GM21619 (cell line): ENCODE results near the gene COL4A6.

Experiments
- ATAC-seq: cut with Tn5 transposase; IDR thresholded peaks from one replicate; pipeline ENCODE4 v1.9.1; 2021; ENCODE audit not compliant: unreplicated experiment

Gene COL4A6

DNA sequence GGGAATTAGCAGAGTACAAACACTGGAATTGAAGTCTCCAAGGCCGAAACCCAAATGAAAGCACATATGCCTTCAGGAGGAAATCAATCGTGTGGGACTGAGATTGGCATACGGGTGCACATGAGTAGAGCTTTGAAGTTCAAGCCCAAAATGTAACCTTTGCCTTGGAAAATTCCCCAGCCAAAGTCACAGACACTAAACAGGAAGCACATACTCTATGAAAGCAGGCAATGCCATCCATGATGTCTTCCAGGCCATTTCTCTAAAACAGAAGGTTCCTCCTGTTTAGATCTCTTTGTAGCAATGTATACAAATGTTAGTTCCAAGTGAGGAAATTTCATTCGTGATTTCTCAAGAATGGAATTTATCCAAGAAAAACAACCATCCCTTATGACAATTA, 162.5 kb downstream of the COL4A6 start:
- ATAC-seq: no peak

DNA sequence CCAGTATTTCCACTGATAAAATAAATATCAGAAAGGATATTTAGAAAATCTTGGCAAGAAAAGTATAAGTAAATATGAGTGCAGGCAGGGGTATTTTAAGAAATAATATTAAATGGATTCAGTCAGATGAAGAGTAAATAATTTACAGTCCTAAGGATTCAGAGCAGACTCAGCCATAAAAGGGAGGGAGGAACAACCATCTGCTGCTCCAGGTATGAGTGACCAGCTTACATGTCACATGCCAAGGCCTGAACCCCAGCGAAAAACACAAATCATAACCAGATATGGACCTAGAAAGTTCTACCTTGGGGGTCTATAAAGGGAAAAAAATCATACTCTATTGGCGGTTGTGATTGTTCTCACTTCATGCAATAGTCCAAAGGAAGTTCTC, 166.8 kb downstream of the COL4A6 start:
- no peak for ATAC-seq

DNA sequence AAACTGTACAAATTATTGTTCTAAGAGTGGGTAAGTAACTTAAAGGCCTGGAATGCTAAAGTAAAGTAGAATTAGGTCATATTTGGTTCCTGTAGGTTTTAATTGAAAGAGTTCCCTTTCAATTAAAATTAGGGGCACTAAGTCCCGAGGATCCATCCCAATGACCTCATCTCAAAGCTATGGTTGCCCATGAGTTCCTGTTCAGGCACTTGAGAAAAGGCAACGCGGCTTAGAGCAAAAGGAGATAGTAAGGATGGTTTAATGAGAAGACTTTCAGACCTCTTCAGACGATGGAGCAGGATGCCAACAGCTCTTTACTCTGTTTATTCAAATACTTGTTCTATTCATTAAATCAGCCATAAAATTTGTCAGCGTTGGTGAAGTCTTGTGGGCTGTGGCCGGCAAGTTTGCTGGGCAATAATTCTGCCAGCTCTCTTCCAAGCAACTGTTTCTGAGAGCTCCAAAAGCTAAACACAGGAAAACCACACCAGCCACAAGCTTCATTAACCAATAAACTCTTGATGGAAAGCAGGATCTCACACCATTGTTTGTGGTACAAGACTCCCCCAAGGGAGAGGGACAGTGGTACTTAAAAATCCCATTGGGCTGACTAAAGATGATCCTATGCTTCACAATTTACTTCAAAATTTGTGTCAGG, 167.4 kb downstream of the COL4A6 start:
- ATAC-seq: no peak

DNA sequence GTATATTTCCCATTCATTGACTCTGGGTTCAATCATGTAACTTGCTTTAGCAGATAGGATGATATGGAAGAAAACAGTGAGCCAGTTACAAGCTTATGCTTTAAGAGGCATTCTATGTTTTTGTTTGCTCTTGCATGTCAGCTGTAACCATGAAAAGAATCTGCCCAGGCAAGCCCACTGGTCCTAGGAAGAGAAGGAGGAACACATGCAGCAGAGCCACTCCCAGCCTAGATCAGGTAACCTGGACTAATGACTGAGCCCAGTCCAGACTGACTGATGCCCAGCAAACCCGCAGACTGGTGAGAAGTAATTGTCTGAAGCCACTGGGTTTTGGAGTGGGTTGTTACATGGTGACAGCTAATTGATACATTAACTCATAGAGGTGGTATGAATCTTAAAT, 167.9 kb downstream of the COL4A6 start:
- no peak for ATAC-seq

DNA sequence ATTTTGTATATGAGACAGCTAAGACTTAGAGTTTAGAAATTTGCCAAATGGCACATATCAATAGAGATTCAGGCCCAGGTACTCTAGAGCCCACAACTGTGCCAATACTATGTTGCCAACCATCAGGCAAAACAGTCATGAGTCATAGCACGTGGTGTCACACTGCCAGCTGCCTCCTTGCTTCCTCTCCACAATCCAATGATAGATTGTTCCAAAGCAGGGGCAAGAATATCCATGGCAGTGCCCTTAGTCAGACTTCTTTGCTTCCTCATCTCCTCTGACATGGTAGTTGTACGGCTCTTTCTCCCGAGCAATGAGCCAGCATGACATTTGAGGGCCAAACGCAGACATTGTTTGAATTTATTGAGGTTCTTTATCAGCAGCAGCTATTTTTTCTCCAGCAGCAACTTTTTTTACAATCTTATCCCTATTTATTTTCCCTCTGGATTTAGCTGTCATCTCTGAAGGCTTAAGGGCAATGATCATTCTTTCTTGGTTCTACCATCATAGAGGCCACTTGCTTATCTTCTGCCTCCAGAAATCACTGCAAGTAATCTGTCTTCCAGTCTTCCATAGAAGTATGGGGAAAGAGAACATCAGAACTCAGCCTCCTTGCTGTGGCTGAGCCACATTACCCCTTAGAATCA, 169.7 kb downstream of the COL4A6 start:
- no peak for ATAC-seq

DNA sequence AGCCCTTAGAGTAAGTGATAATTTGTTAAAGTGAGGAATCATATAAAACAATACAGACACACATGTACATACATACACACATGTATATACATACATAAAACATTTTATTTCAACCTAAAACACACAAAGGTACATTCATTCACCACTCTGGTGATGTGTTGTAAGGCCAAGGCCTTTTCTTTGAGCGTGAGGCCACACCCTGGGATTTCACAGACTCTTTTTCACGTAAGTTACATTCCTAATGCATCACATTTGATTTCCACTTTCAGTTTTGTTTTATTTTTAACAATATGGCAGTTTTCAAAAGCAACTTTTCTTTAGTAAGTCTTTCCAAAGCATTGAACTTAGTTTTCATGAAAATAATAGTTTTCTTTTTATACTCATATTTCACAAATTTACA, 170.7 kb downstream of the COL4A6 start:
- no peak for ATAC-seq

DNA sequence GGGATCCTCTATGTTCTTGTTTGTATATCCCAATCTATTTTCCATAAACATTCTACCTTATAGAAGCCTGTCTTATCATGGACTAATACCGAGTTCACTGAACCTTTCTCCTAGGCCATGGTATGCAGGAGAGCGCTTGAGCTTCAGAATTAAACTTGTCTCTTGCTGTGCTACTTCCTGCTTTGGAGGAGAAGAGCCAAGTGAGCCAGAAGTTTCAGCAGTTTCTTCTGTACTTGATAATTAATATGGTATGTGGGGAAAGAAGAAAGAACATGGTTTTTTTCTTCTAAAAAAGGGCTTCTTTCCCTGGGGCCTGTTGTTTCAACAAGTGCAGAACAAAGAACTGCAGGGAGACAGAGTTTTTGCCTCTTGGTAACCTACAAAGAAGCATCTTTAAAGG, 173.8 kb downstream of the COL4A6 start:
- ATAC-seq: no peak

DNA sequence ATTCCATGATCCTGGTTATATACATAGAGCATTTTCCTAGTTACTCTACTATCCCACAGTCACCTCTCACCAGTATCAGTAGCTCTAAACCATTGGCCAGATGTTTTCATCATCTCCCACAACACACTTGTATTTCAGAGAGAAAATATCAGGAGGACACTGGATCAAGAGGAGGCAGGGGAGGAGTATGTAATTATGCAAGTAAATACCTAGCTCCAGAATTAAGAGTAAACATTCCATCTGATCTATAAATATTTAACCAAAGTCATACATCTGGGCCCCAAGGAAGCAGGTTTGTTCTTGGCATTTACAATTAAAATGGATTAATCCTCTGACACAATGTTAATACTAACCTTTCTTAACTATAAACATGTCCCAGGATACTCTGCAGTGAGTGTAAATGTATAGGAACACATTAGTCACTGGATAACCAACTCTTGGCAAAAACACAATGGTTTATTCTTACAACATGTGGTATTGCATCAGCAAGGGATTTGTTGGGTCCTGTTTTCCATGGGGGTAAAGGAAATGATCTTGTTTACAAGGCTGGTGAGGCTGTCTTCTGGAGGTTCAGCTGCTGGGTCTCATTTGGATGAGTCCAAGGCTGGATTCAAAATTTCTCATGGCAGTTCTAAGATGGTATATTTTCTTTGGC, 176.5 kb downstream of the COL4A6 start:
- no peak for ATAC-seq

DNA sequence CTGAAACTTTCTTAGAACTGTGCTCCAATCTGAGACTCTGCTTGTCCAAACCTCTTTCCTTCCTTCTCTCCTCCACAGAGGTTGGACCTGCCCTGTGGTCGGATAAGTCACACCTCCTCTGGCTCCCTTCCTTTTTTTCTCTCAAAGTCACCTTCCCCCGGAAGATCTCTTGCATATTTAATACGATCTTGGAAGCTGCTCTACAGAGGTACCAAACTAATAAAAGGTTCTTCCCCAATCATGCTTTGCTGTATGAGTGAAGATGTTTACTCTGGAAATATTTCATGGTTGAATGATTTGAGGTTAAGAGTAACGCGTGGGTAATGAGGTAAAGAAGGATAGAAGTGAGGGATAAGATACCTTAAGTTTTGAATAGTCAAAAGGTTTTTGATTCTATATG, 180.7 kb downstream of the COL4A6 start:
- no peak for ATAC-seq

DNA sequence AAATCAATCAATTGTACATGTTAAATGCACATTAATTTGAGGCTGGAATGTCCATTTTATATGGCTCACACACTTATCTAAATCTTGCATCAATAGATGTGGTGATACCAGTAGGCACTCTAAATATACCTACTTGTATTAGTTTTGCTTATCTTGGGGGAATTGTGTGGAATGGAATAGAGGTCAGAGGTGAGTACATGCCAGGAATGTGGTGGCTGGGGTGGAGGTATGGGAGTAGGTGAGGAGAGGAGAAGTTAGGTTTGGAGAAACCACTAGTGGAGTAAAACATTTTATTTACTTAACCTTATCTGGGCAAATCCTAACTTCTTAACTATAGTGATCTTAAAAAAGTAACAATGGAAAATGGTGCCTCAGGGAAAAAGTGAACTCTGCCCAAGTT, 183.6 kb downstream of the COL4A6 start:
- no peak for ATAC-seq

DNA sequence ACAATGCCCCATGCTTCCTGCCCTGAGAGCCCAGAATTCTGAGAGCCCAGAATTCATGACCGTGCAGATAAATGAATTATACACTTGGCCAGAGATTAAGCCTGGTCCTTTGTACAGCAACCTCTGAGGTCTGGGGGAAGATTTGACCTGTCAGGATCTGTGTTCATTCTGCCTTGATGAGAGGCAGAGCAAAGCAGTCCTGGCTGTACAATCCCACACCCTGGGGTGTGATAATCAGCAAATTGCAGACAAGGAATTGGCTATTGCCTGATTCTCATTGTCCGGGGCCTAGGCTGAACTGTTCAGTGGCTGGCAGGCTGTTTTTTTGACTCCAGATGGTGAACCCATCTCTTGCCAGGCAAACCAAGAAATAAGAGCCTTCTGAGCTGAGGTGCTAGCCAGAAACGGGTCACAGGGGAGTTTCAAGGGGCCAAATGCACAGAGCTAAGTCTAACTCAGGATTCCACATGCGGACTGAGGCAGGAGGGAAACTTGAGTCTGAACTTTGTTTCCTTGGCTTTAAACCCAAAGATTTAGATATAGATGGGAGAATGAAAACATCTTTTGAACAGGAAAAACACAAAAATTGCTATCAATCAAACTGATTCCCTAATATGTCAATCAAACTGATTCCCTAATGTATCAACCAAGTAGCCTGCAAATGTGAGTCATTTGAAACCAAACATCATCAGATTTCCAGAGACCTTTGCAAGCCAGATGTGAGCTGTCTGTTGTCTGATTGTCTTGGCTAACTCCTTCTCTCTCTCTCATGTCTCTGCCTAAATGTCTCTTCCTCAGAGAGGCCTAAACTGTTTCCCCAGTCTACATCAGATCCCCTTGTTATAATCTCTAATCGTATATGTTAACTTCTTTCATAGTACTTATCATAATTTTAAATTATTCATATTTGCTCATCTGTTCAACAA, 187.3 kb downstream of the COL4A6 start:
- ATAC-seq: no peak

DNA sequence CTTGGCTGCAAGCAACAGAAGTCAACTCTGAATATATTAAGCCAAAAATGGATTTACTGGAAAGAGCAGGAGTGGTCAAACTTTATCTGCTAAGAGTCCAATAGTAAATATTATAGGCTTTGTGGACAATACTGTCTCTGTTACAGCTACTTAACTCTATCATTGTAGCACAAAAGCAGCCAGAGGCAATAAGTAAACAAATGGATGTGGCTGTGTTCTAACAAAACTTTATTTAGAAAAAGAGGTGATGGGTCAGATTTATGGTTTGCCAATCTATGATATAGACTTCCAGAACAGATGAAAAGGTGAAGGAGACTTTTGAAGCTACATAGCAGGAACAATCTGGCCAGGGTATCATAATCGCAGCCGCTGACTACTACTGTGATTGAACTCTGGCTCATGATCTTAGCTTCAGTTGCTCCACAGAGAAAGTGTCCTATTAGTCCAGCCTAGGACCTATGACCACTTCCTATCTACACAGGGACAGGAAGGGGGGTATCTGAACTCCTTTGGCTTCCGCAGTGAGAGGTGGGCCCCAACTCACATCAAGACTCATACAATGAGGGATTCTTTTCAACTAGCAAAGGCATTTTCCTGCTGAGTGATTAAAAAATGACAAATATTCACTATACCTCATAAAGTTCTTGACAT, 191.8 kb downstream of the COL4A6 start:
- no peak for ATAC-seq

DNA sequence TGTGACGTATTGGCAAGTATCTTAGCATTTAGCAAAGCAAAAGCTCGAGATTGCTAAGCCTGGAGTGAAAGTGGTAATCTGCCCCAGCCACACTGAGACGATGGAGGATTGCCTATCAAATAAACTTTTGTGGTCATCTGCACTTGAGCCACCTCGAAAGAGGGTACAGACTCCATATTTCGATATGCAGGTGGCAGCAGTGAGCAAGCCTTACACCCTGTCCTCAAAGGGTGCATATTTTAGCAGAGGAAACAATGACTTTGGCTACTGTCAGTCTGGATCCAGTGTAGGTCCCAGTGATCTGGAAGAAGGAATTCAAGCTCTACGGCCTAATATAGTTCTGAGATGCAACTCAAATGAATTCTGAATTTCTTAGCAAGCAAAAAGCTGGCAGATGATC, 192.8 kb downstream of the COL4A6 start:
- ATAC-seq: no peak

DNA sequence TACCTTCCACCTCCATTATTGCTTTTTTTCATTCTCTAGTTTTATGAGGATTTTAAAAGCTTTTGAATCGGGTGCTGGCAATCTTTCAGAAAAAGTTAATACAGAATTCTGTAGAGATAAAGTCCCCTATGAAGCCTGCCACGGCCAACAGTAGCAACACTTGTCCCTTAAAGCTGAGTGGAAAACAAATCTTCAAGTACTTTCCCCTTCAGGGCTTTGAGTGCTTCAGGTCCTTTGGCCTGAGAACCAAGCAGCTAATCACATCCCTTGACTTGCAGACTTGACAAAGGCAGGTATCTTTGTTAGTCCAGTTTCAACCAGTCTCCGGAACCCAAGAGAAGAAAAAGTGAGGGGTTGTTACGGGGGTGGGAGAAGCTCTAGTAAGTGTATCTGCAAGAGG, 202.2 kb downstream of the COL4A6 start:
- ATAC-seq: no peak

DNA sequence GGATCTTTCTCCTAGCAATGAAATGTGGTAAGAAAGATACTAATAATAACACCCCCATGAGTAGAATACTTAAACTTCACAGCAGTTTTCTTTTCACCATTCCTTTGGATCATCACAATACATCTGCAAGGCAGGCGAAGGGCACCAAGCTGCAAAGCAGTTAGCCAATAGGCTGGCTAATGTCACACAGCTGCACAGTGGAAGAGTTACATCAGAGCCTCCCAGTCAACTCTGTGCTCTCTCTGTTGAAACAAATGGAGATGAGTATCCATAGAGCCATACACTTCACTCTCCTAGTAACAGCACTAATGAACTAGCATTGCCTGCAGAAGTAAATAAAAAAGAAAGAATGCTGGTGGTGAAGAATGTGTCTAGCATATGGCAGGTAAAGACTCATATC, 207.6 kb downstream of the COL4A6 start:
- no peak for ATAC-seq

DNA sequence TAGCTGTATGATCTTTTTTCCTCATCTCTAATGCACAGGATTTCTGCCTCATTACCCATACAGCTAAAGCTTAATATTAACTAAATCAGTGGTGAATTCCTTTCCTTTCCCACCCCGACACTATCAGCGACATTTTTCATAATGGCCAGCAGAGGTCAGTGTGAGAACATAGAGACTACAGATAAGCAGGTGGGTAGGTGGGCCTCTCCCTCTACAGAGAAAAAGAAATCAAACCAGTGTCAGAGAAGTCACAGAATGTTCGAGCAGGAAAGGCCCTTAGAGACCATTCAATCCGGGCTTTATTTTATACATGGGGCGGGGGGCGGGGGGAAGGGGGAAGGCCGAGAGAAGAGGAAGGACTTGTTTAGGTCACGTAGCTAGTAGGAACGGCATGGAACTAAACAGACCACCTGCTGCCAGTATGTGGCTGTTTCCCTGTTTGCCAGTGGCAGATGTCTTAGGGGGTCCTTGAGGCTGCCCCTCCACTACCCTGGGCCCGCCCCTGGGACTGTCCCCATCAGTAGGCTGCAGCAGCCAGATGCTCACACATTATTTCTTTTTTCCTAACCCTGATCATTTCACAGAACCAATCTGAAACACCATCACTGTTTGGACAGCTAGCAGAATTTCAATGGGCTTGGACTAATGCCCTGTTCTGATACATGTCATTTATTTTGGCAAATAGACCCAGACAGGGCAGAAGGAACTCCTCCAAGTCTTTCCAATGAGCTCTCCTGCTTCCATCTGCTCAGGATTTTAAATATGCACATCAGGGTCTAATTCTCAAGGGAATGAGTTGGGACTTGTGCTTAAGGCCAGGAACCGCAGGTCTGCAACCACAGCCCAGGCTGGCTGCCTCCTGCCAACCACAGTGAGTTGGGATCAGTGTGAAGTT, 213.2 kb downstream of the COL4A6 start:
- peak; percentile 75 for ATAC-seq

DNA sequence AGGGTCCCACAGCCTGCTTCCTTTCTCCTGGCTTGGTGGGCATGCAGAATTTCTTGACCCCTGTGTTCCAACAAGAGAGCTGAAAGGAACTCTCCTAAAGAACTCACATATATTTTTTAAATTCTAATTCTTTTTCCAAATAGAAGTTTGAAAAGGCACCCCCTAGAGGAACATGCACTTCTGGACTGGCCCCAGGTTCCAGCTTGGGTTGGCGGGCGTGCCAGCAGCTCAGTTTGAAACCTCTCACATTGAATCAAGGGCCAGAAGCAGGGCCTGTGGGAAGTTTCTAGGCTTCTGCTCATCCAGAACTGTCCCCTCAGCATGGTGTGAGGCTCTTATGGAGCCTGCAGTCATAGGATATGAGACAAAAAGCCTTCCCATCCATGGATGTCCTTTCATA, 214.0 kb downstream of the COL4A6 start:
- peak; percentile 28 for ATAC-seq

DNA sequence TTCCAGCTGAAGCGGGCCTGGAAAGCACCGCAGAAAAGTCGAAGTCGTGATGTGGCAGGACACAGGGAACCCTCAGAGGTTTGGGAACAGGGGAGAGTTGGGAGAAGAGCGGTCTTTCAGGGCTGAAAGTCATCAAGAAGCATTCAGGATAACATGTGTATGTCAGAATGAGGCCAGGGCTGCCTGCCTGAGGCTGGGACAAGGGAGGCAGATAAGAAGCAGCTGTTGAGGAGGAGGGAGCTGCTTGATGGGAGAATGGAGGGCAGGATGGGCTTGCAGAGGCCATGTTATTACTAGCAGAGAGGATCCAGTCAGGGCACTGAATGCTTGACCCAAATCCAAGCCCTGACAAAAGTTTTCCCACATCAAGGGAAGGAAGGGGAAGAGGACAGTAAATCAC, 214.6 kb downstream of the COL4A6 start:
- ATAC-seq: no peak

DNA sequence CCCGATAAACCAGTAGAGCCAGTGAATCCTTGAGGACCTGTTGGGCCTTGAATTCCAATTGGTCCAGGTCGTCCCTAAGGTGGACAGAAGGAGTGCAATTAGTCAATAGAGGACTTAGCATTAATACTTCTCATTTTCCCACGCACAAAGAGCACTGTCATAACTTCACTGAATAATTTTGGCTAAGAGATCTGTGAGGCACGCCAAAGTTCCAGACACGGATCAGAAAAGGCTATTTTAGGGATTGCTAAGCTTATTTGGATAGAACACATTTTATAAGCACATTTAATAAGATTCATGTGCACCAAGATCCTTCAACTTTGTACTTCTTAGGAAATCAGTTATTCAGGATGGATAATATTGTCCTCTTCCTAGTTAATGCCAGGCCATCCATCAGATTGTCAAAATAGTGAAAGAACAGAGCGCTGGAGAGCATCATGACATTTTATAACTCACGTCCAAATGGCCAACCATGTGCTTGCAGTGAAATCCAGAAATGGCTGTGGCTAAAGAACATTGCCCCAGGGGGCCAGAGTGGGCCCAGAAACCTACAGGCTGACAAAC, 216.8 kb downstream of the COL4A6 start:
- ATAC-seq: no peak
